Gastrocnemius medialis (tissue), 4 donors: Measurements from ENCODE around the gene B9D2. TPM values are rescaled to one million over a fixed set of nuclear protein-coding genes. Genes with fewer than 3 reads are reported as not detected.

Source experiments
- ATAC-seq, 2 donors: fragments of 150-250 bp; one replicate each; pipeline ENCODE4 v1.9.1; 2016
- DNase-seq, 2 donors: peaks; one replicate each; pipeline ENCODE4 v3.0.0-alpha.2; 2019
- H3K27ac ChIP-seq, 4 donors: fragments of 200-600 bp; sonication (generic); 1 replicate in 1 of 4; 2 replicates in 3 of 4; pipeline ENCODE4 v1.5.1; 2016 to 2018; ENCODE audit warnings: mild to moderate bottlenecking in 2 of 4, moderate library complexity in 1 of 4
- H3K27me3 ChIP-seq, 3 donors: fragments of 200-600 bp; sonication (generic) in 2 of 3; 1 replicate in 1 of 3; 2 replicates in 2 of 3; pipeline versions ENCODE4 v1.5.1 to v1.6.0; 2016 to 2019; ENCODE audit warnings: mild to moderate bottlenecking in 1 of 3, moderate library complexity in 1 of 3
- H3K36me3 ChIP-seq, 2 donors: fragments of 200-600 bp; sonication (generic) in 1 of 2; one replicate each; pipeline ENCODE4 v1.5.1; 2017 to 2018
- H3K4me1 ChIP-seq, 2 donors: fragments of 200-600 bp; sonication (generic) in 1 of 2; one replicate each; pipeline ENCODE4 v1.5.1; 2016 to 2017; ENCODE audit warnings: mild to moderate bottlenecking in 2 of 2
- H3K4me3 ChIP-seq, 4 donors: fragments of 200-600 bp; sonication (generic) in 3 of 4; 1 replicate in 1 of 4; 2 replicates in 3 of 4; pipeline ENCODE4 v1.5.1; 2016 to 2019; ENCODE audit warnings: mild to moderate bottlenecking in 2 of 4
- H3K9me3 ChIP-seq, 3 donors: fragments of 200-600 bp; sonication (generic) in 2 of 3; 1 replicate in 1 of 3; 2 replicates in 2 of 3; pipeline ENCODE4 v1.5.1; 2016 to 2019
- CTCF ChIP-seq, 5 experiments: fragments of 450-650 bp in 3 of 5; fragments of 200-600 bp in 2 of 5; sonication (generic) in 2 of 5; IDR thresholded peaks in 4 of 5; conservative IDR thresholded peaks in 1 of 5; 1 replicate in 4 of 5; 2 replicates in 1 of 5; pipeline ENCODE4 v1.5.1; 2016 to 2019; ENCODE audit warnings: antibody characterized with exemption in 5 of 5, mild to moderate bottlenecking in 3 of 5, moderate library complexity in 3 of 5
- POLR2A ChIP-seq, 2 donors: fragments of 450-650 bp; IDR thresholded peaks; one replicate each; pipeline ENCODE4 v1.6.1; 2017; ENCODE audit warnings: antibody characterized with exemption in 2 of 2, mild to moderate bottlenecking in 2 of 2, moderate library complexity in 2 of 2
- in situ Hi-C, 4 donors: fragments of 200-750 bp; cut with MboI; loops; one replicate each; pipeline versions ENCODE4 v1.15.0 to v1.8.0; 2017; ENCODE audit warnings: low sequenced_read_pairs in 4 of 4
- intact Hi-C: fragments of 100-400 bp; cut with DNase I; formaldehyde crosslinking; loops from one replicate; pipeline ENCODE4 v1.15.1; 2023; ENCODE audit warnings: low total_unique reads
- total RNA-seq, 4 donors: library from RNA; depleted of rRNA; stranded (reverse); fragments of >200 nt; gene quantifications; one replicate each; pipeline versions ENCODE4 v1.1.0 to v1.2.3, GENCODE V29; 2016

Gene B9D2
- total RNA-seq, 4 donors from 2014 or later = 2.6 to 6.9 (median 4.5) TPM

DNA sequence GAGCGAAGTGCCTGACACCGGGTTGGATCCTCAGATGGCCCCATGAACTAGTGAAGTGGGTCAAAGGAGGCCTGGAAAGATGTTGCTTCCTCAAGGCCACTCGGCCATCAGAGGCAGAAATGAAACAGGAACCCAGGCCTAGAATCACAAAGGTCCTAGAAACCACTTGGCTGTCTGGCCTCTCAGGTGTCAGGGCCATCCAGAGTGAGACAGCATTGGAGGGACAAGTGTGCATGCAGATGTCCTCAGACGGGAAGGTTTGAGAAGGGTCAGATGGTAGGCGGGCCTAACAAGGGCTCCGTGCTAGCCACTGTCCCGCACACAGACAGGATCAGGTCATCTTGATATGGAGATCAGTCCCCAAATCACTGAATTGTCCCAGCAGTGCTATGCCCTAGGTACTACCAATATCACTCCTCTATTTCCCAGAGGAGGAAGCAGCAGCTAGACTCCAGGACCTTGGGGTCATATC lies 39.7 kb downstream of the B9D2 start:
- H3K4me3 ChIP-seq = no peak overlapping the region
- H3K4me1 ChIP-seq = peaks cover 33 to 57% of the 10 kb centered on the region in 2 donors
- H3K27me3 ChIP-seq = no peaks in the 10 kb centered on the region
- no peak for TF ChIP-seq POLR2A (IDR thresholded peaks at IDR 0.05)
- intact Hi-C loops = loop anchor here (1.0 to 2.0 kb wide), 2 partner anchors 13 to 115 kb away; partner anchors contain the start of gene DMAC2
- no peaks in the 10 kb centered on the region for H3K9me3 ChIP-seq
- H3K36me3 ChIP-seq = peaks cover 0 to 22% of the 10 kb centered on the region in 2 donors
- H3K27ac ChIP-seq = peak overlapping the region; percentile 61 to 77 (median 67)
- DNase-seq (no peak), ATAC-seq (no peak)
- in situ Hi-C loops = no loop called here

GRCh38 chr19:41323430-41324125 lies 40.4 kb downstream of the B9D2 start:
- H3K4me3 ChIP-seq = no peak overlapping the region
- peak overlapping the region; percentile 61 to 77 (median 67) for H3K27ac ChIP-seq
- H3K27me3 ChIP-seq = no peaks in the 10 kb centered on the region
- TF ChIP-seq POLR2A (IDR thresholded peaks at IDR 0.05) = no peak
- TF ChIP-seq CTCF (IDR thresholded peaks at IDR 0.05 in 4 of 5, conservative IDR thresholded peaks at IDR 0.05 in 1 of 5) = no peak
- in situ Hi-C loops (no loop called here), intact Hi-C loops (loop anchor here (1.0 to 2.0 kb wide), 2 partner anchors 12 to 115 kb away; partner anchors contain the start of gene DMAC2)
- H3K9me3 ChIP-seq = no peaks in the 10 kb centered on the region
- peaks cover 33 to 54% of the 10 kb centered on the region in 2 donors for H3K4me1 ChIP-seq
- H3K36me3 ChIP-seq = peaks cover 0 to 28% of the 10 kb centered on the region in 2 donors
- peak in 1 of 2 donors; percentile 19 for ATAC-seq
- DNase-seq = peak; percentile 43 to 61

GRCh38 chr19:41323023-41323422 lies 40.9 kb downstream of the B9D2 start:
- intact Hi-C loops = no loop called here
- H3K36me3 ChIP-seq = peaks cover 0 to 34% of the 10 kb centered on the region in 2 donors
- H3K4me1 ChIP-seq = peaks cover 33 to 50% of the 10 kb centered on the region in 2 donors

DNA sequence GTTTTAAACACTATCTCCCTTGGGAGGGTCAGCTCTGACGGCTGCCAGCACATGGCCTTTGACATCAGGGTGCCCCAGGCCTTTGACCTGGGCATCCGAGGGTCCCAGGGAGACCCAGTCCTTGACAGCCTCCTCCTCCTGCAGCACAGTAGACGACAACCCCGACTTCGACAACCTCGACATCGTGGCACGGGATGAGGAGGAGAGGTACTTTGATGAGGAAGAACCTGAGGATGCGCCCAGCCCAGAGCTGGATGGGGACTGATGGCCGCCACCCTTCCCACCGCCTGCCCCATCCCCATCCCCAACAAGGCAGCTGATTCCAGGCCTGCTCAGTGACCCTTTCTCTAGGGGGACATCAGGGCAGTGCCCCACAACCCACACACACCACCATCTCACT lies 41.5 kb downstream of the B9D2 start:
- no peak for DNase-seq
- Histone ChIP-seq H3K9me3 (no peaks in the 10 kb centered on the region), H3K36me3 (peaks cover 0 to 40% of the 10 kb centered on the region in 2 donors), H3K27ac (peak overlapping the region; percentile 61 to 77 (median 67)), H3K4me1 (peaks cover 33 to 44% of the 10 kb centered on the region in 2 donors), H3K4me3 (no peak overlapping the region), H3K27me3 (no peaks in the 10 kb centered on the region)
- in situ Hi-C loops = no loop called here
- no peak for ATAC-seq
- intact Hi-C loops = no loop called here
- TF ChIP-seq CTCF (IDR thresholded peaks at IDR 0.05 in 4 of 5, conservative IDR thresholded peaks at IDR 0.05 in 1 of 5) (no peak), POLR2A (IDR thresholded peaks at IDR 0.05) (no peak)

More at GRCh38 chr19:41323023-41323422, 40.9 kb downstream of the B9D2 start:
- H3K27me3 ChIP-seq = no peaks in the 10 kb centered on the region
- H3K9me3 ChIP-seq = no peaks in the 10 kb centered on the region
- H3K27ac ChIP-seq = peak overlapping the region; percentile 61 to 77 (median 67)
- DNase-seq = no peak
- no peak overlapping the region for H3K4me3 ChIP-seq
- no peak for ATAC-seq
- in situ Hi-C loops = no loop called here
- no peak for TF ChIP-seq CTCF (IDR thresholded peaks at IDR 0.05 in 4 of 5, conservative IDR thresholded peaks at IDR 0.05 in 1 of 5)
- no peak for TF ChIP-seq POLR2A (IDR thresholded peaks at IDR 0.05)

- Histone ChIP-seq H3K27ac (peak overlapping the region; percentile 61 to 77 (median 67)), H3K9me3 (no peaks in the 10 kb centered on the region), H3K4me1 (peaks cover 33 to 39% of the 10 kb centered on the region in 2 donors), H3K4me3 (no peak overlapping the region), H3K36me3 (peaks cover 3 to 47% of the 10 kb centered on the region in 2 donors), H3K27me3 (no peaks in the 10 kb centered on the region)
- in situ Hi-C loops = no loop called here
- intact Hi-C loops = no loop called here
- ATAC-seq (peak in 1 of 2 donors; percentile 41), DNase-seq (peak in 1 of 2 donors; percentile 46)
- TF ChIP-seq CTCF (IDR thresholded peaks at IDR 0.05 in 4 of 5, conservative IDR thresholded peaks at IDR 0.05 in 1 of 5) = peak; percentile 51 to 73 (median 62)
- no peak for TF ChIP-seq POLR2A (IDR thresholded peaks at IDR 0.05)
These were observed 42.2 kb downstream of the B9D2 start for GRCh38 chr19:41321600-41322270.
